ENCODE results near the gene LRRTM4.

DNA sequence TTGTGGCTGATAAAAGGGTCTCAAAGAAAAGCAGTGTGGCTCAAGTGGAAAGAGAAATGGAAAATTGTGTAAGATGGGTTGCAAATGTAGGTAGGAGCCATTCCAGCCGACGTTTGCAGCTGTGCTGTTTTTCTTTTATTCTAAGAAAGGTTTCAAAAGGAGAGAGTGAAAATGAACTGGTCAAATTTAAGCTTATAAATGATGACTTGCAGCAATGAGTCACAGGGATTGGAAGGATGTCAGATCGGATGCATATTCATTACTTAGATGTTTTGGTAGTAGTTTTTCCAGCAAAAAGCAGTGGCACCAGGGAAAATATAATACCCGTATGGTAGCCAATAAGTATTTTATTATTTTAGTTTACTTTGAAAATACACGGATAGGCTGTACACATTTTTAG is 79.1 kb downstream of the LRRTM4 start:
- TF ChIP-seq CTCF (IDR thresholded peaks at IDR 0.05 in 4 of 5, conservative IDR thresholded peaks at IDR 0.05 in 1 of 5) (no peak), POLR2A (IDR thresholded peaks at IDR 0.05) (no peak)

Measured in gastrocnemius medialis (tissue), 4 donors.